GM13976 (cell line): ENCODE measurements around the gene PLAAT5.
"Not testable (repeated sequence)": the region's sequence is repeated elsewhere in the genome, so short reads cannot be mapped to it uniquely, and the experiment has no call there.

ENCODE experiments used
- DNase-seq: peaks from one replicate; pipeline ENCODE4 v3.0.0; 2012; ENCODE audit warnings: low spot score
- CTCF ChIP-seq: IDR thresholded peaks from 2 replicates; pipeline ENCODE4 v1.5.1; 2012; ENCODE audit warnings: borderline replicate concordance, mild to moderate bottlenecking; ENCODE audit not compliant: insufficient read depth; ENCODE audit errors: extremely low read depth, missing control alignments, control extremely low read depth
- in situ Hi-C: fragments of 300-500 bp; cut with MboI; formaldehyde crosslinking; loops from one replicate; pipeline ENCODE4 v1.12.0; 2022; ENCODE audit warnings: low sequenced_read_pairs, mixed read lengths, inconsistent platforms; ENCODE audit not compliant: unreplicated experiment

PLAAT5 gene

GRCh38 chr11:63444160-63444559 is 46.8 kb downstream of the PLAAT5 start:
- in situ Hi-C loops: no loop called here
- DNase-seq: no peak
- no peak for TF ChIP-seq CTCF

DNA sequence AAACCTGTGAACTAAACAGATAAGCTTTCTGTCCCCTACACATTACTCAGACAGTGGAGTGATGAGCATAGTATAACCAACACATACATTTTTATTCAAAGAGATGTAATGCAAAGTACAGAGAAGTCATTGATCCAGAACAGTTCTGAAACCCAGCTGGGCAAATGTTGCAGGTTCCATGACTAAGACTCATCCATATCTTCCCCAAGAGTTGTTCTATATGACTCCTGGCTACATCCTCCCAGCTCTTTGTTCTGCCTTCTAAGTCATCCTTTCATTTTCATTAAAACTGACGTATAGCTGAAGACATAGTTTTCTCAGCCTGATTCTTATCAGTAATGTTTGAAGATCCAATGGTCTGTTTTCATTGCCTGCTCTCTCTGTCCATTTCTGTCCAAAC is 47.3 kb downstream of the PLAAT5 start:
- in situ Hi-C loops: no loop called here
- TF ChIP-seq CTCF: no peak
- DNase-seq: no peak

GRCh38 chr11:63435831-63436230 is 55.1 kb downstream of the PLAAT5 start:
- in situ Hi-C loops, DNase-seq: not testable (repeated sequence)

DNA sequence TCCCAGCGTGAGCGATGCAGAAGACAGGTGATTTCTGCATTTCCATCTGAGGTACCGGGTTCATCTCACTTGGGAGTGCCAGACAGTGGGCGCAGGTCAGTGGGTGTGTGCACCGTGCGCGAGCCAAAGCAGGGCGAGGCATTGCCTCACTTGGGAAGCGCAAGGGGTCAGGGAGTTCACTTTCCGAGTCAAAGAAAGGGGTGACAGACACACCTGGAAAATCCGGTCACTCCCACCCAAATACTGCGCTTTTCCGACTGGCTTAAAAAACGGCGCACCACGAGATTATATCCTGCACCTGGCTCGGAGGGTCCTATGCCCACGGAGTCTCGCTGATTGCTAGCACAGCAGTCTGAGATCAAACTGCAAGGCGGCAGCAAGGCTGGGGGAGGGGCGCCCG is 55.6 kb downstream of the PLAAT5 start:
- in situ Hi-C loops, DNase-seq: not testable (repeated sequence)

- in situ Hi-C loops, DNase-seq: not testable (repeated sequence)
Observed at GRCh38 chr11:63430731-63431130, 60.2 kb downstream of the PLAAT5 start.

DNA sequence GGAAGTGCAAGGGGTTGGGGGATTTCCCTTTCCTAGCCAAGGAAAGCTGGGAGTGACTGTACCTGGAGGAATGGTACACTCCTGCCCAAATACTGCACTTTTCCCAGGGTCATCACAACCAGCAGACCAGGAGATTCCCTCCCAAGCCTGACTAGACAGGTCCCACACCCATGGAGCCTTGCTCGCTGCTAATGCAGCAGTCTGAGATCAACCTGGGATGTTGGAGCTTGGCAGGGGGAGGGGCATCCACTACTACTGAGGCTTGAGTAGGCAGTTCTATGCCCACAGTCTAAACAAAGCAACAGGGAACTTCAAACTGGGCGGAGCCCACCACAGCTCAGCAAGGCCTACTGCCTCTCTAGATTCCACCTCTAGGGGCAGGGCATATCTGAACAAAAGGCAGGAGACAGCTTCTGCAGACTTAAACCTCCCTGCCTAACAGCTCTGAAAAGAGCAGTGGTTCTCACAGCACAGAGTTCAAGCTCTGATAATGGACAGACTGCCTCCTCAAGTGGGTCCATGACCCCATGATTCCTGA is 62.9 kb downstream of the PLAAT5 start:
- TF ChIP-seq CTCF: no peak
- in situ Hi-C loops: no loop called here
- no peak for DNase-seq

DNA sequence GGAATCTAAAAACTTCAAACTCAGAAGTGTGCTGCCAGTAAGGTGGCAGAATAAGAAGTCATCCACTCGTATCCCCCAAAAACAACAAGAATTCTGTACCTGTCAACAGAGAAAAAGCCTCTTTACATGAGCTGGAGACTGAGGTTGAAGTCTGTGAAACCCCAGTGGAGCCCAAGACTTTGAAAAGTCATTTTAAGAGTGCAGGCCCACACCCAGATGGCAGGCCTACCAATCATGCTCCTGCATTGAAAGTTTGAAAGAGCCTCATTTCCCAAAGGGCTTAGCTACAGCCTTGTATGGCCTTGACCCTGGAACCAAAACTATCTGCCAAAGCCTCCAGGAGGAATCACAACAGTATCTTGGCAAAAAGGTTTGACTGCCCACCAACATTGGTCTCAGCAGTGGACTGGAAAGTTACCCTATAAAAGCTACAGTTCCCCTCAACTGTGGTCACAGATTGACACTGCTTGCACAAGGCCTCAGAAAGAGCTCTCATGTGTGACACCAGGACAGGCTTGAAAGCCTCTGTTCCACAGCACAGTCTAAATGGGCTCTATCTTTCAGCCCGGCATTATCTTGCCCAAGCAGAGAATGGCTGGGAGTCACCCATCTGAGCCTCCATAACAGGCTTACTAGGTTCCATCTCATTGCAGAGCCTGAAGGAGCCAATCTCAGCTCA is 73.7 kb downstream of the PLAAT5 start:
- TF ChIP-seq CTCF: no peak
- in situ Hi-C loops: no loop called here
- no peak for DNase-seq
